DND-41 (cell line): ENCODE data around the gene NARS2.

Source experiments
- ATAC-seq: fragments of 200-7000 bp; cut with Tn5 transposase; 3 replicates; pipeline ENCODE4 v1.9.1; 2021; ENCODE audit warnings: low read depth; ENCODE audit not compliant: insufficient read depth
- DNase-seq: peaks from one replicate; pipeline ENCODE4 v3.0.0-alpha.2; 2020
- H2AFZ ChIP-seq: 2 replicates; pipeline ENCODE4 v1.6.0; 2012; ENCODE audit warnings: low read depth, low read length
- H3K27ac ChIP-seq: 2 replicates; pipeline ENCODE4 v1.5.1; 2012; ENCODE audit warnings: low read length, inconsistent platforms
- H3K27me3 ChIP-seq: fragments of 200-600 bp; sonication (generic); 2 replicates; pipeline ENCODE4 v1.6.0; 2012; ENCODE audit warnings: low read length, mild to moderate bottlenecking, inconsistent platforms; ENCODE audit not compliant: insufficient read depth, poor library complexity
- H3K36me3 ChIP-seq: 2 replicates; pipeline ENCODE4 v1.5.1; 2012; ENCODE audit warnings: low read length, inconsistent platforms; ENCODE audit not compliant: insufficient read depth
- H3K4me1 ChIP-seq: 2 replicates; pipeline ENCODE4 v1.5.1; 2012; ENCODE audit warnings: mild to moderate bottlenecking, low read length; ENCODE audit not compliant: insufficient read depth
- H3K4me2 ChIP-seq: 2 replicates; pipeline ENCODE4 v1.6.0; 2012; ENCODE audit warnings: mild to moderate bottlenecking, moderate library complexity, low read length, inconsistent platforms; ENCODE audit not compliant: insufficient read depth
- H3K4me3 ChIP-seq, 2 experiments: fragments of 200-600 bp in 1 of 2; shearing (Covaris generic) in 1 of 2; 2 replicates each; pipeline ENCODE4 v1.5.1; 2012 to 2016; ENCODE audit warnings: inconsistent platforms in 2 of 2, low read length in 2 of 2, mild to moderate bottlenecking in 2 of 2, low read depth in 1 of 2, moderate library complexity in 1 of 2
- H3K79me2 ChIP-seq: 2 replicates; pipeline ENCODE4 v1.6.0; 2012; ENCODE audit warnings: low read length, inconsistent platforms; ENCODE audit not compliant: insufficient read depth
- H3K9ac ChIP-seq: 2 replicates; pipeline ENCODE4 v1.6.0; 2012; ENCODE audit warnings: low read depth, mild to moderate bottlenecking, inconsistent platforms, low read length, moderate library complexity
- H3K9me3 ChIP-seq: 2 replicates; pipeline ENCODE4 v1.5.1; 2012; ENCODE audit warnings: low read length, moderate library complexity, mild to moderate bottlenecking, inconsistent platforms; ENCODE audit not compliant: insufficient read depth, severe bottlenecking
- H4K20me1 ChIP-seq: 2 replicates; pipeline ENCODE4 v1.6.0; 2012; ENCODE audit warnings: low read length; ENCODE audit not compliant: insufficient read depth
- CTCF ChIP-seq: IDR thresholded peaks from 2 replicates; pipeline ENCODE4 v1.5.1; 2012; ENCODE audit warnings: borderline replicate concordance, low read length, moderate library complexity, mild to moderate bottlenecking; ENCODE audit not compliant: poor library complexity, severe bottlenecking; ENCODE audit errors: extremely low read depth
- EZH2 ChIP-seq: IDR thresholded peaks from 3 replicates; pipeline ENCODE4 v1.6.1; 2012; ENCODE audit warnings: borderline replicate concordance, low read depth, mild to moderate bottlenecking, moderate library complexity, low read length, inconsistent platforms; ENCODE audit not compliant: severe bottlenecking

The NARS2 gene

GRCh38 chr11:78504181-78504580 is 70.5 kb downstream of the NARS2 start:
- Histone ChIP-seq H3K27ac (peak overlapping the region; percentile 60; the same call in 1 of the 2 replicates), H2AFZ (no peak overlapping the region), H3K4me3 (no peak overlapping the region), H3K36me3 (no peaks in the 10 kb centered on the region), H3K4me2 (no peak overlapping the region), H3K9ac (no peak overlapping the region), H3K27me3 (no peaks in the 10 kb centered on the region), H3K4me1 (peaks cover 17% of the 10 kb centered on the region), H4K20me1 (no peaks in the 10 kb centered on the region), H3K9me3 (no peaks in the 10 kb centered on the region), H3K79me2 (peaks cover 10% of the 10 kb centered on the region)
- ATAC-seq (peak; percentile 43; the same call in 1 of the 3 replicates), DNase-seq (no peak)
- TF ChIP-seq EZH2 = no peak
- no peak for TF ChIP-seq CTCF

GRCh38 chr11:78499971-78500370 is 74.7 kb downstream of the NARS2 start:
- no peak for DNase-seq

GRCh38 chr11:78497293-78497692 is 77.4 kb downstream of the NARS2 start:
- Histone ChIP-seq H3K4me2 (no peak overlapping the region), H3K27me3 (no peaks in the 10 kb centered on the region), H4K20me1 (no peaks in the 10 kb centered on the region), H3K9ac (no peak overlapping the region), H3K27ac (no peak overlapping the region), H3K4me3 (no peak overlapping the region), H3K79me2 (peaks cover 2% of the 10 kb centered on the region), H3K4me1 (no peaks in the 10 kb centered on the region), H3K36me3 (no peaks in the 10 kb centered on the region; the same call in 1 of the 2 replicates), H3K9me3 (no peaks in the 10 kb centered on the region), H2AFZ (no peak overlapping the region)
- no peak for TF ChIP-seq EZH2
- no peak for TF ChIP-seq CTCF
- no peak for ATAC-seq
- no peak for DNase-seq

More at GRCh38 chr11:78499971-78500370, 74.7 kb downstream of the NARS2 start:
- Histone ChIP-seq H3K4me2 (no peak overlapping the region), H3K79me2 (peaks cover 10% of the 10 kb centered on the region), H3K9ac (no peak overlapping the region), H3K27me3 (no peaks in the 10 kb centered on the region), H3K36me3 (no peaks in the 10 kb centered on the region), H3K4me1 (peaks cover 15% of the 10 kb centered on the region), H3K9me3 (no peaks in the 10 kb centered on the region), H3K4me3 (no peak overlapping the region), H4K20me1 (no peaks in the 10 kb centered on the region), H3K27ac (no peak overlapping the region), H2AFZ (no peak overlapping the region)
- TF ChIP-seq CTCF (no peak), EZH2 (no peak)
- no peak for ATAC-seq
